HG02885 (cell line): ENCODE results near the gene RNF208.
"Not testable (repeated sequence)": the region's sequence is repeated elsewhere in the genome, so short reads cannot be mapped to it uniquely, and the experiment has no call there.

Experiments
- ATAC-seq: cut with Tn5 transposase; IDR thresholded peaks from one replicate; pipeline ENCODE4 v1.9.1; 2021; ENCODE audit warnings: mild to moderate bottlenecking; ENCODE audit not compliant: unreplicated experiment, poor library complexity

RNF208 gene

DNA sequence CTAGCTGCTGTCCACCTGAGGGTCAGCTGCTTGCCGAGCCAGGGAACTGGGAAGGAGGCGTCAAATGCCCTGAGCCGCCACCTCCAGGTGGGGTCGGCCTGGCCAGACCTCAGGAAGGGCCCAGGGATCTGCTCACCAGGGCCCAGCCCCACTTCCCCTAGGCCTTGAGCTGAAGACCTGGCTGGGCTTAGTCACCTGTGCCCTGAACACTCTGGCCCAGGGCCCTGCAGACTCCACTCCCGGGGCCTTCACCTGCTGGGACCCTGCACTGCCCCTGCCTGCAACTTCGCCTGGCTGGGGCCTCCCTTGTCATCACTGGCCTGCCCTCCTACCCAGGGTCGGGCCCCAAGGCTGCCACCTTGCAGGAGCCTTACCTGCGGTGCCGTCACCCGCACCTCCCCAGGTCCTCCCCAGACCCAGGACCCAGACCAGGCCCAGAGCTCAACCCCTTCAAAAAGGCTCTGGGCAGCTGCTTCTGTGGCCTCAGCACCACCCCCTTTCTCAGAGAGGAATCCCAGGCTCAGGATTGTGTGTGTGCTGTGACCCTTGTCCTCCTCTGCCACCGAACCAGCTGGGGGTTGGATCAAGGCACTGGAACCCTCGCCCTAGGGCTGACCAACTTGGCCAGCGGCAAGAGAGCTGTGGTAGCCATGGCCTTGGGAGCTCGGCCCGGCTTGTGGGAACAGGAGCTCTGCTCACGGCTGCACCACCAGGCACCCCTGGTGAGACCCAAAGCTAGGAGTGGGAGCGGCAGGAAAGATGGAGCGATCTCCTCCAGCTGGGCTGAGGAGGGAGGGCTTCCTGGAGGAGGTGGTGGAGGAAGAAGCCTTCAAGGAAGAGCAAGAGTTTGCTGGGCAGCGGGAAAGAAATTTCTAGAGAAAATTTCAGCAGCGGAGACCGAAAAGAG is 31.9 kb upstream of the RNF208 start:
- no peak for ATAC-seq

DNA sequence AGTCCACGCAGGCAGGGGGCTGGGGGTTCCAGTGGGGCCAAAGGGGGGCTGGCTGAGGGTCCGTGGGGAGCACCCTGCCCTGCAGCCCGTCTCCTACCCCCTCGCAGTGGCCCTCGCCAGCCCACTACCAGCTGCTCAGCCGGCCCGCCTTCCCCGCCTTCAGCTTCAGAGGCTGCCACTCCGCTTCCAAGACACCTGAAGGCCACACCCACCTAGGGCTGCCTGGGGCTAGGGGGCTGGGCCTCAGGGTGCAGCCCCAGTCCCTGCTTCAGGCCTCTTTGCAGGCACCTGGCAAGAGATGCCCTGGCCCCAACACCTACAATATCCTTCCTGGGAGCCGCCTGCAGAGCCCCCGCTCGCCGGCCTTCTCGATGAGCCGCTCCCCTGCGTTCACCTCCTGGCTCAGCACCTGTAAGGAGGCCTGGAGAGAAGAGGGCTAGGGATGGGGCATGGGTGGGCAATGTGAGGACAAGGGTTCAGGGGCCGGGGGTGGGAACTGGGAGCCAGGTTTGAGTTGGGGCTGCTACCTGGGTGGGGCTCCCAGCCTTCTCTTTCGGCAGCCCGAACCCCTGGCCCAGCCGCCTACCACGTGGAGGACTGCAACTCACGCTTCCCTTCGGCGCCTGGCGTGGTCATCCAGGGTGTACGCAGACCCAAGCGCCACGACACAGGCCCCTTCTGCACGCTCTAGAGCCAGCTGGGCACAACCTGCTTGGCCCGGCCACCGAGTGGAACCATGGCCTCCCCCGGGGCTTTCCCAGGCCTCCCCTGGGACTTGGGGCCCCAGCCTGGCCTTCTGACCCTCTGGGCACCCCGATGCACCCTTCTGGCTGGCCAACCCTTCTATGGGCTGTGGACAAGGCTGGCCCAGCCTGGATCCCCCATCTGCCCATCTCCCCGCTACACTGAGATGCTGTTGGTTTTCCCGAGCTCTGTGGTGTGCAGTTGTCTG is 30.8 kb upstream of the RNF208 start:
- no peak for ATAC-seq

DNA sequence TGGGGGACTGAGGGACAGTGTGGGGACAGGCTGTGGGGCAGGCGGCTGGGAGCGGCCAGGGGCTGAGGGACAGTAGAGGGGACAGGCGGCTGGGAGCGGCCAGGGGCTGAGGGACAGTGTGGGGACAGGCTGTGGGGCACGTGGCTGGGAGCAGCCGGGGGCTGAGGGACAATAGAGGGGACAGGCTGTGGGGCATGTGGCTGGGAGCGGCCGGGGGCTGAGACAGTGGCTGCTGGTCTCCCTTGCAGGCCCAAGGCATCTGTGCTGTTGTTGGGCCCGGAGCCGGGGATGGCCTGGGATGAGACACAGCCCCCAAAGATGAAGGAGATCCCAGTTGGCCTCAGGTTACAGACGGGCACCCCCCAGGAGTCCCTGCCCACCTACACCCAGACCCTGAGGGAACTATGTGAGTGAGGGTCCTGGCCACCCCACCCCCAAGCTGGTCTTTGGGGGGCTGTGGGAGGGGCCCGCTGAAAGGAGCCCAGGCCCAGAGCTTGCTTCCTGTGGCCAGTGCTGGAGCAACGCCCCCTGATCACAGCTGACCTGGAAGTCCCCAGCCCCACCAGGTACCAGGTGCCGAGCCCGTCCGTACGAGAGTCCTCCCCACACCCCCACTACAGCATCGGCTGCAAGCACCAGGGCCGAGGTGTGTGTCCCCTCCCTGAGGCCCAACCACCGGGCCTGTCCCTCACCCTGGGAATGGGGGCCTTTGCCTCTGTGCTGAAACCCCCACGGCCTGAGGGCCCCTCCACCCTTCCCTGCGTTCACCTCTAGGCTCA is 29.6 kb upstream of the RNF208 start:
- no peak for ATAC-seq

DNA sequence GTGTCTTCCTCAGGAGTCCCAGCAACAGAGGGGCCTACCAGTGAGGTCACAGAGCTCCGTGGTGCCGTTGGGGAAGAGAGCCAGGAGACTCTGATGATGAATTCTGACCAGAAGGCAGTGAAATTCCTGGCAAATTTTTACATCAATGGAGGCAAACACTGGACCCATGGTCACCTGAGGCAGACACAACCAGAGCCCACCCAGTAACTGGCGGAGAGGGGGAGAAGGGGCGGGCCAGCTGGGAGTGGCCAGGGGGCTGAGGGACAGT is 29.1 kb upstream of the RNF208 start, which contains the start of gene STPG3:
TSS of gene STPG3 (plus strand) at position 93 of the 268 bp plus-strand sequence. CDS start at position 94, 1 bp downstream.
- ATAC-seq = no peak

DNA sequence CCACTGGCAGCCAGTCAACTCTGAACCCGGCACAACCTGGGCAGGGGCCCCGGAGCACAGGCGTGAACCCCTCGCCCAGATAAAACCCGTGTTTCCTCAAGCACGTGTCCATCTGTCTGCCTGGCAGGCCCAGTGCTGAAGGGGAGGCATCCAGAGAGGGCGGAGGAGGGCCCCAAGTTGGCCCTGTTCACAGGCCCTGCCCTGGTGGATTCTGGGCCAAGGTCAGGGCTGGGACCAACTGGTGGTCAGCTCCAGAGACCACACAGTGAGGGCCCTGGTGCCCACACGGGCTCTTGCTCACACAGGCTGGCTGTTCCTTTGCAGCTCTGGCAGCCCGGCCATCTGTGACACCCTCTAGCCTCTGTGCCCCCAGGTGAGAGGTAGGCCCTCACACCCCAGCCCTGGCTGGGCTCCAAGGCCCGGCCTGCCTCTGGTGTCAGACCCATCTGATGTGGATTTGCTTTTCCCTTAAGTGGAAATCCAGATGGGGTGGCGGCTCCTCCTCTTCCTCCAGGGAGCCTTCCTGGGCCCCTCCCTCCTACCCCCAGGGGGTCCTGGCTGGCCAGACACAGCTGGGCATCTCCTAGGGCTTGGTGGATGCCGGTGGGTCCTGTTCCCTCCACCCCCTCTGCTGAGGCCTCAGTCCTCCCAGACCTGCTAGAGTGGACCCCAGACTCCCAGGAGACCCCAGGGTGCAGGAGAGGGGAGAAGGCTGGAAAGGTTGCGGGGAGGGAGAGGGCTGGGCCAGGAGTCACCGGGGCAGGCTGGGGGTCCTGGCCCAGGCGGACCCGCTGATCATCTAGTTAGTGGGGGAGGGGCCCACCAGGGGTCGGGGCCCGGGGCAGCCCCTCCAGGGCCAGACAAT is 28.5 kb upstream of the RNF208 start:
- no peak for ATAC-seq

DNA sequence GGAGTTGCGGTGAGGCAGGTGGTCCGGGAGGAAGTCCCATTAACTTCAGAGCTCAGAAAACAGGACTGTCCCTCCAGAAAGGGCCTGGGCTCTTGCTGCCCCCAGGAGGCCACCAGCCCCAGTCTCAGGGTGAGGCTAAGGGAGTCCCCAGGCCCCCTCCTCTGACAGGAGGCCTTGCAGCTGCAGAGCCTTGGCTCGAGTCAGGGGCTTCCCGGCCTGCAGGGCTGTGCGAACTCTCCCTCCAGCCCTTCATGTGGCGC is 25.8 kb upstream of the RNF208 start:
- ATAC-seq = no peak

DNA sequence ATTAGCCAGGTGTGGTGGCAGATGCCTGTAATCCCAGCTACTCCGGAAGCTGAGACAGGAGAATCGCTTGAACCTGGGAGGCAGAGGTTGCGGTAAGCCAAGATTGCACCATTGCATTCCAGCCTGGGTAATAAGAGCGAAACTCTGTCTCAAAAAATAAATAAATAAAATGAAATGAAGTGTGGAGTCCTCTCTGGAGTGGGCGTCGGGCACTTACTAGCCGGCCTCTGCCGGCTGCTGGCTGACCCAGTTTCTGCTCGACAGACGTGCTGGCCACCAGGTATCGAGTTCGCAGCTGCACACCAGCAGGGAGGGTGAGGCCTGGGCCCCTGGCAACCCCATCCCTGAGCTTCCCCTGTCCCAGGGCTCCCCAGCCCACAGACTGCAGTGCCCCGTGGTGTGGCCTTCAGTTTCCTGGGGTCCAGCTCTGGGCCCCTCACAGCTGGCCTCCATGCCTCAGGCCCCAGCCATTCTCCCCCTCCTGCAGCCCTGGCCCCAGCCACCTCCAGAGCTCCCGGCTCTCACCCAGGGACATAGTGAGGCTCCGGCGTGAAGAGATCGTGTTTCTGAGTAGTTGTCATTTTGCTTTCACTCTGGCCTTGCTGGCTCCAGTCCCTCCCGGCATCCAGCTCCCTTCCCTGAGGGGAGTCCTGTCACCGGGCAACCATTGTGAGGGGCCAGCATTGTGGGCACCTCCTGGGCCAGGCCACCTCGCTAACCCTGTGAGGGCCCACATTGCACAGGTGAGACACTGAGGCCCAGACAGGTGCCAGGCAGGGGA is 25.3 kb upstream of the RNF208 start:
- ATAC-seq = no peak

DNA sequence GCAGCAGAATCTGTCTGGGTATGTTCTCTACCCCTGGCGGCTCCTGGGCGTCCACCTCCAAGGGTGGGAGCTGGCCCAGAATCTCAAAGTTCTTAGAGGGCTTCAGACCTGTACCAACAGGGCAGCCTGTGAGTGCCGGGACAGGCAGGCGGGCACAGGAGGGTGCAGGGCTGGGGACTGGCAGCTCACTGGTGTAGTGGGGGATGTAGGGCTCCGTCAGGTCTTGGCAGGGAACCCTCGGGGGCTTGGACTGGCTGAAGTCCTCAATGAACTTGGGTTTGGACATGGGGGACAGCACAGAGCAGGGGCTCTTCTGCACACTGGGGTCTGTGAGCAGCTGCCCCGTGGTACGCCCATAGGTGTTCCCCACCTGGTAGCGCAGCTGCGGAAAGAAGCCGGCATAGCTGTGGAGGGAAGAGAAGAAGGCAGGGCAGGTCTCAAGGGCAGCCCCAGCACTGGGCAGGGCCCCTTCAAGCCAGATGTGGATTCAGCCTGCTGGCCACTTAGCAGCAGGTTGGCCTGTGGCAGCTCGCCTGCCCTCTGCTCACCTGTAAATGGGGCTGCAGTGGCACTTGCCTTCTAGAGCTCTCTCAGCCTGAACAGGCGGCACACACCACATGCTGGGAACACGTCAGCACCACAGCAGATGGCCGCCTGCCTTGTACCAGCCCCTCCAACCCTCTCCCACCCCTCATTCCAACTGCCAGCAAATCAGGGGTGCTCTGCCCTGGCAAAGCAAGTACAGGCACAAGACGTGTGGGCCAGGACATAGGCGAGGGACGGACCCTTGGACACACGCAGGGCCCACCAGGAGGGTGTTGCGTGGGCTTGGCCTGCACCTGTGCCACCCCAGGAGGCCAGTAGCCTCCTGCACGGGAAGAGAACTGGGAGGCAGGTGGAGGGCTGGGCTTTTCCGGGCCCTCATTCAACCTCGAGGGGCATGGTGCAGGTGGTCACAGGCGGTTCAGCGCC is 23.7 kb upstream of the RNF208 start:
- no peak for ATAC-seq

DNA sequence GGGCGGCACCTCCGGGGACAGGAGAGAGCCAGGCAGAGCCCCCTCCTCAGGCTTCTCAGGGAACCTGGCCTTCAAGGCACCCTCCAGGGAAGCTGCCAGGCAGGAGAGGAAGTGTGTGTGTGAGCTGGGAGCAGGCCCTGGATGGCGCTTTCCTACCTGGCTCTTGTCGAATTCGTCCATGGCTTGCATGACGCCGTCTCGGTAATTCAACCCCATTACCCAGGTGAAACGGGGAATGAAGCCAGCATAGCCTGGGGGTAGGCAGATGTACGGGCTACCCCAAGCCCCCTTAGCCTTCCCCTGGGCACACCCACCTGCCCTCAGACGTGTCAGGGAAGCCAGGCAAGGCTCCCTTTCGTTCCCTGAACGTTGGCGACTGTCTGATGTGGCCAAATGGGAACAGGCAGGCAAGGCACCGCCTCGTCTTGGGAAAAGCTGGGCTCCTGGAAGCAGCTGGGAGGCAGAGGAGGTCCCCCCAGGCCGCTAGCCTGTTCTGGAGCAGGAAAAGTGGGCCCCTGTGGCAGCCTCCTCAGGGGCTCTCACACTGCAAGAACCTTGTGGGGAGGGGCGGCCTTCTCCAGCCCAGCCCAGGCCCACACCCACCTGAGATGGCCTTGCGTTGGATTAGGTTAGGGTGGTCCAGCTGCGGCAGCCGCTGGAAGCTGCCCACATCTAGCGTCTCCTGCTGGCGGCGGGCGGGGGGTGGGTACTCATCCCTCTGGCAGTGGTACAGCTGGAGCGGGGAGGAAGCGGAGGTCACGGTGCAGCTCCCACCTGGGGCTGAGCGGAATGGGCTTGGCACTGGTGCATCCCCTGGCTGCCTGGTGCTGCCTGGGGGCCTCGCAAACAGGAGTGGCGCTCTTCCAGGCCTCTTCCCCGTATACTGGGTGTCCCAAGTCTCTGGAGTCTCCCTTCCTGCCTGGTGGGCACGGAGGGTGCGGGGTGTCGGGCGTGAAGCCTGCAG is 22.7 kb upstream of the RNF208 start:
- no peak for ATAC-seq

DNA sequence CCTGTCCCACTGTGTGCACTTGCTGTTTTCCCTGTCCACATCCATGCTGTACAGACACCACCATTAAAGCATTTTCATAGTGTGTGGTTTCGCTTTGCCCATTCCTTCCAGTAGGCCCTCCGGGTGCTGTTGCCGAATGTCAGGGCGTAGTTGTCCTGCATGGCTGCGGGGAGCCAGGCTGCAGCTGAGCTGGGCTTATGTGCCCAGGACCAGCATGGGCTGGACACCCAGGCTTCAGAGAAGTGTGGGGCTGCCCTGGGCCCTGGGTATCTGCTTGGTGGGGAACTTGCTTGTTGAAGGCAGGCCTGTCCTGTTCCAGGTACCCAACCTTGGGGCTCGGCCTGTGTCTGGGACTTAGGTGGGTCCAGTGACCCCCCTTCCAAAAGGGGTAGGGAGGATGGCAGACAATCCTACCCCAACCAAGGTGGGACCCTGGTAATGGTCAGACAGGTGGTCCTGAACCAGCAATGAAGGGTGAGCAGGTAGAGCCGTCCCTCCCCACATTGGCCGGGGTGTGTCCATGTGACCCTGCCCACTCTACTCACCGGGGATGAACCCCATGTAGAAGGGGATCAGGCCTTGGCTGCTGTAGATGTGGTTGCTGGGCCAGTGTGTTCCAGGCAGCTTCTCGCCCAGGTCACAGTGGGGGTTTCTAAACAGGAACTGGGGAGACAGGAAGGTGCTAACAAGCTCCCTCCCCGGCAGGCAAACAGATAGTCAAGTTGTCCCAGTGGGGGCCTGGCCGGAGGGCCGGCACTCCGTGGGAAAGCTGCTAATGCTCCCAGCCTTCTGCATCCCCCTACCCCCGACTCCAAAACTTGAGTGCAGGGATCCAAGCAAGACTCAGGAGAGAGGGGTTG is 21.8 kb upstream of the RNF208 start:
- ATAC-seq = no peak

DNA sequence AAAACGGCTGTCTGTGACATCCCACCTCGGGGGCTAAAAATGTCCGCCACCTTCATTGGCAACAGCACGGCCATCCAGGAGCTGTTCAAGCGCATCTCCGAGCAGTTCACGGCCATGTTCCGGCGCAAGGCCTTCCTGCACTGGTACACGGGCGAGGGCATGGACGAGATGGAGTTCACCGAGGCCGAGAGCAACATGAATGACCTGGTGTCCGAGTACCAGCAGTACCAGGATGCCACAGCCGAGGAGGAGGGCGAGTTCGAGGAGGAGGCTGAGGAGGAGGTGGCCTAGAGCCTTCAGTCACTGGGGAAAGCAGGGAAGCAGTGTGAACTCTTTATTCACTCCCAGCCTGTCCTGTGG is 21.2 kb upstream of the RNF208 start:
- not testable (repeated sequence) for ATAC-seq

DNA sequence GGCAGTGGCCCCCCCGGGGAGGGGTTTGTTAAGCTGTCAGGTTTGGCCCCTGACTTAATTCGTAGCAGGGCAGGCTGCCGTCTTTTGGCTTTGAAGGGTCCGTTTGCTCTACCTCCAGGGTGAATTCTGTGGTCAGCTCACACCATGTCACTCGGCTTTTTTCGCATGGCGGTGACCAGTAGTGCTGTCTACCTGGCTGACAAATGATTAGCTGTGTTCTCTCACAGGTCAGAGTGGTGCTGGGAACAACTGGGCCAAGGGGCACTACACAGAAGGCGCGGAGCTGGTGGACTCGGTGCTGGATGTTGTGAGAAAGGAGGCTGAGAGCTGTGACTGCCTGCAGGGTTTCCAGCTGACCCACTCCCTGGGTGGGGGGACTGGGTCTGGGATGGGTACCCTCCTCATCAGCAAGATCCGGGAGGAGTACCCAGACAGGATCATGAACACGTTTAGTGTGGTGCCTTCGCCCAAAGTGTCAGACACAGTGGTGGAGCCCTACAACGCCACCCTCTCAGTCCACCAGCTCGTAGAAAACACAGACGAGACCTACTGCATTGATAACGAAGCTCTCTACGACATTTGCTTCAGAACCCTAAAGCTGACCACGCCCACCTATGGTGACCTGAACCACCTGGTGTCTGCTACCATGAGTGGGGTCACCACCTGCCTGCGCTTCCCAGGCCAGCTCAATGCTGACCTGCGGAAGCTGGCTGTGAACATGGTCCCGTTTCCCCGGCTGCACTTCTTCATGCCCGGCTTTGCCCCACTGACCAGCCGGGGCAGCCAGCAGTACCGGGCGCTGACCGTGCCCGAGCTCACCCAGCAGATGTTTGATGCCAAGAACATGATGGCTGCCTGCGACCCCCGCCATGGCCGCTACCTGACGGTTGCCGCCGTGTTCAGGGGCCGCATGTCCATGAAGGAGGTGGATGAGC is 20.5 kb upstream of the RNF208 start:
- no peak for ATAC-seq

DNA sequence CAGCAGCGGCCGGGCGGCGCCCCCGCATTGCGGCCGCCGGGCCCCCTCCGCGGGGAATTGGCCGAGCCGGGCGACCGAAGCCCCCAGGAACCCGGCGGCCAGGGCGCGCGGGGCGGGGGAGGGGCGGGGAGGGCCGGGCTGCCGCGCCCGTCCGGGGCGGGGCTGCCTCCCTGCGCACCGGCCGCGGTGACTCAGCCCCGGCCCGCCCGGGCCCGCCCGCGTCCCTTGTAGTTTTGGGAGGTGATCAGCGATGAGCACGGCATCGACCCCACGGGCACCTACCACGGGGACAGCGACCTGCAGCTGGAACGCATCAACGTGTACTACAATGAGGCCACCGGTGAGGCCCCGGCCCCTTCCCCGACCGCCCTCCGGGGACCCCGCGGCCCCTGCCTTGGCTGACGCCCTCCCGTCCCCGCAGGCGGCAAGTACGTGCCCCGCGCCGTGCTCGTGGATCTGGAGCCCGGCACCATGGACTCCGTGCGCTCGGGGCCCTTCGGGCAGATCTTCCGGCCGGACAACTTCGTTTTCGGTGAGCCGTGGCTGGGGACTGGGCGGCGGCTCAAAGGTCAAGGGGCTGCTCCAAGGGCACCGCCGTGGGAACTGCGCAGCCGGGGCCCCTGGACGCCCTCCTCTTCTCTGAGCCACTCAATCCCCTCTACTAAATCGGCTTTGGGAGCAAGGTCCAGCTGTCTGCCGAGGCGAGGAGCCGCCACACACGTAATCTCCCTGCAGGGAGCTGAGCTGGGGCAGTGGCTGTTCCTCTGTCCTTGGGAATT is 19.6 kb upstream of the RNF208 start:
- no peak for ATAC-seq

DNA sequence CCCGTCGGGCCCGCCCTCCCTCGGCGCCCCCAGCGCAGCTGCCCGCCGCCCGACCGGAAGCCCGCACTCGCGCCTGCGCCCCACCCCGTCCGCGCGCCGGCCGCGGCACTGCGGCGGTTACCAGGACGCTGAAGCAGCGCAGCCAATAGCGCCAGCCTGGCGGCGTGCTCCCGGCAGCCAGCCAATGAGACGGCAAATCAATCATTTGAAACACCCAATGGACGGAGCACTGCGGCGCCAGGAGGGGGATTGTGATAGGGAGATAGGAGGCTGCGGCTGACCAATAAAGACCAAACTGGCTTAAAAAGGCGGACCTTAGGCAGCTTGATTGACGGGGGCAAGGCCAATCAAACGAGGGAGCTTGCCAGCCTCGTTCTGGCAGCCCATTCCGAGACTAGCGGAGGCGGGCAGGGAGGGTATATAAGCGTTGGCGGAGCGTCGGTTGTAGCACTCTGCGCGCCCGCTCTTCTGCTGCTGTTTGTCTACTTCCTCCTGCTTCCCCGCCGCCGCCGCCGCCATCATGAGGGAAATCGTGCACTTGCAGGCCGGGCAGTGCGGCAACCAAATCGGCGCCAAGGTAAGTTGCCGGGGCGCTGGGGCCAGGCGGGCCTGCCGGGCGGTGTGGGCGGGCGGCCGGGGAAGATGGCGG is 18.9 kb upstream of the RNF208 start, which contains the start of gene TUBB4B:
TSS of gene TUBB4B (plus strand) at position 447 of the 649 bp plus-strand sequence. CDS start at position 521, 74 bp downstream.
- peak; percentile 75 for ATAC-seq
